ENCODE results near the gene SCAI.

DNA sequence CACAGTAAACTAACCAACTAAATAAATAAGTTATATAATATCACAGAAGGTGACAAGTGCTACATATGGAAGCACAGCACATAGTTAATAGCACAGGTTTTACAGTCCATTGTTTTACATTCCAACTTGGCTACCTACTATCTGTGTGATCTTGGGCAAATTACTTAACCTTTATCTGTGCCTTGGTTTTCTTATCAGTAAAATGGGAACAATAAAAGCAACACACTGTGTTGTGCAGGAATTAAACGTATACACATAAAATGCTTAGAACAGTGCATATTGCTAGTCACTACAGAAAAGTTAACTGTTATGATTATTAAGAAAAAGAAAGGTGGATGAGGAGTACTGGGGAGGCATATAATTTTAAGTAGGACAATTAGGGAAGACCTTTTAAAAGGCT lies 159.6 kb downstream of the SCAI start:
- TF ChIP-seq CTCF (IDR thresholded peaks at IDR 0.05) (no peak), POLR2A (IDR thresholded peaks at IDR 0.05) (no peak), EP300 (IDR thresholded peaks at IDR 0.05) (no peak)

Measured in ovary (tissue), 3 donors.